LNCaP clone FGC (cell line): Measurements from ENCODE around the gene ST6GALNAC1.

ENCODE experiments used
- DNase-seq: peaks from one replicate; pipeline ENCODE4 v3.0.0-alpha.2; 2011; ENCODE audit warnings: low read depth
- H3K4me3 ChIP-seq: 2 replicates; pipeline ENCODE4 v1.5.1; 2011; ENCODE audit warnings: mild to moderate bottlenecking, low read depth, low read length, control low read depth
- CTCF ChIP-seq: IDR thresholded peaks from 2 replicates; pipeline ENCODE4 v1.5.1; 2012; ENCODE audit warnings: mild to moderate bottlenecking; ENCODE audit not compliant: control insufficient read depth, insufficient read depth; ENCODE audit errors: extremely low read depth

Gene ST6GALNAC1

GRCh38 chr17:76686538-76687297 lies 43.2 kb upstream of the ST6GALNAC1 start:
- no peak overlapping the region for H3K4me3 ChIP-seq
- DNase-seq = no peak
- TF ChIP-seq CTCF = no peak

- TF ChIP-seq CTCF = no peak
- H3K4me3 ChIP-seq = no peak overlapping the region
- DNase-seq = no peak
Observed at GRCh38 chr17:76685846-76686245, 42.3 kb upstream of the ST6GALNAC1 start.

- no peak overlapping the region for H3K4me3 ChIP-seq
- no peak for DNase-seq
- TF ChIP-seq CTCF = no peak
Observed at GRCh38 chr17:76685366-76685765, 41.8 kb upstream of the ST6GALNAC1 start.

- DNase-seq = no peak
- no peak overlapping the region for H3K4me3 ChIP-seq
- TF ChIP-seq CTCF = no peak
Observed at GRCh38 chr17:76684756-76685155, 41.2 kb upstream of the ST6GALNAC1 start.

- DNase-seq = no peak
Observed at GRCh38 chr17:76683921-76684745, 40.6 kb upstream of the ST6GALNAC1 start.

More at GRCh38 chr17:76683921-76684745, 40.6 kb upstream of the ST6GALNAC1 start:
- H3K4me3 ChIP-seq = no peak overlapping the region
- no peak for TF ChIP-seq CTCF
